H9 (cell line): ENCODE results near the gene NRP2. TPM values are rescaled to one million over a fixed set of nuclear protein-coding genes. Genes with fewer than 3 reads are reported as not detected.

Experiments
- DNase-seq: peaks from one replicate; pipeline ENCODE4 v3.0.0-alpha.2; 2017
- H2AFZ ChIP-seq: one replicate; pipeline ENCODE4 v1.6.1; 2013; ENCODE audit warnings: mild to moderate bottlenecking, low read length, control low read depth, moderate library complexity
- H2AK5ac ChIP-seq: 2 replicates; pipeline ENCODE4 v1.6.1; 2013; ENCODE audit warnings: low read length, control low read depth, mixed read lengths; ENCODE audit not compliant: insufficient read length
- H2BK120ac ChIP-seq: one replicate; pipeline ENCODE4 v1.6.1; 2013; ENCODE audit warnings: low read depth, mild to moderate bottlenecking, low read length, control low read depth, inconsistent platforms; ENCODE audit not compliant: poor library complexity, severe bottlenecking
- H2BK12ac ChIP-seq: 2 replicates; pipeline ENCODE4 v1.6.1; 2013; ENCODE audit warnings: low read length, control low read depth, mixed read lengths, low read depth; ENCODE audit not compliant: insufficient read length
- H2BK15ac ChIP-seq: 2 replicates; pipeline ENCODE4 v1.6.1; 2013; ENCODE audit warnings: low read depth, low read length, control low read depth
- H2BK20ac ChIP-seq: one replicate; pipeline ENCODE4 v1.6.1; 2013; ENCODE audit warnings: low read depth, mild to moderate bottlenecking, low read length, control low read depth, inconsistent platforms; ENCODE audit not compliant: poor library complexity, severe bottlenecking
- H2BK5ac ChIP-seq: 2 replicates; pipeline ENCODE4 v1.6.1; 2013; ENCODE audit warnings: low read length, control low read depth, mixed read lengths; ENCODE audit not compliant: insufficient read length
- H3K14ac ChIP-seq: 2 replicates; pipeline ENCODE4 v1.6.1; 2013; ENCODE audit warnings: low read length, control low read depth; ENCODE audit not compliant: insufficient read depth
- H3K18ac ChIP-seq: 2 replicates; pipeline ENCODE4 v1.6.1; 2013; ENCODE audit warnings: low read depth, mild to moderate bottlenecking, mixed read lengths, low read length, control low read depth; ENCODE audit not compliant: insufficient read length
- H3K23ac ChIP-seq: 2 replicates; pipeline ENCODE4 v1.6.1; 2013; ENCODE audit warnings: low read length, control low read depth, mixed read lengths, low read depth; ENCODE audit not compliant: insufficient read length
- H3K23me2 ChIP-seq: 2 replicates; pipeline ENCODE4 v1.6.1; 2013; ENCODE audit warnings: low read depth, mild to moderate bottlenecking, mixed read lengths, low read length, control low read depth; ENCODE audit not compliant: insufficient read length, poor library complexity, severe bottlenecking
- H3K27ac ChIP-seq: 2 replicates; pipeline ENCODE4 v1.5.1; 2013; ENCODE audit warnings: low read length, control low read depth, mixed read lengths, low read depth; ENCODE audit not compliant: insufficient read length
- H3K27me3 ChIP-seq: 2 replicates; pipeline ENCODE4 v1.6.1; 2013; ENCODE audit warnings: low read length, control low read depth, inconsistent platforms; ENCODE audit not compliant: insufficient read depth
- H3K4ac ChIP-seq: 2 replicates; pipeline ENCODE4 v1.6.1; 2013; ENCODE audit warnings: low read depth, mild to moderate bottlenecking, control low read depth, inconsistent platforms, low read length, moderate library complexity
- H3K4me1 ChIP-seq: 2 replicates; pipeline ENCODE4 v1.6.1; 2013; ENCODE audit warnings: low read length, control low read depth, inconsistent platforms; ENCODE audit not compliant: insufficient read depth
- H3K4me2 ChIP-seq: 2 replicates; pipeline ENCODE4 v1.6.1; 2013; ENCODE audit warnings: low read length, control low read depth, mixed read lengths; ENCODE audit not compliant: insufficient read length, insufficient read depth
- H3K56ac ChIP-seq: 2 replicates; pipeline ENCODE4 v1.6.1; 2013; ENCODE audit warnings: low read depth, mild to moderate bottlenecking, mixed read lengths, low read length, control low read depth; ENCODE audit not compliant: insufficient read length
- H3K79me1 ChIP-seq: 2 replicates; pipeline ENCODE4 v1.6.1; 2013; ENCODE audit warnings: low read depth, mild to moderate bottlenecking, moderate library complexity, low read length, control low read depth, inconsistent platforms; ENCODE audit not compliant: insufficient read depth, poor library complexity, severe bottlenecking
- H3K79me2 ChIP-seq: 2 replicates; pipeline ENCODE4 v1.6.1; 2013; ENCODE audit warnings: low read length, control low read depth, inconsistent platforms; ENCODE audit not compliant: insufficient read depth
- H3K9ac ChIP-seq: 2 replicates; pipeline ENCODE4 v1.6.1; 2013; ENCODE audit warnings: low read length, control low read depth, mixed read lengths; ENCODE audit not compliant: insufficient read length; ENCODE audit errors: extremely low read depth
- H3K9me3 ChIP-seq: one replicate; pipeline ENCODE4 v1.6.1; 2013; ENCODE audit warnings: low read depth, low read length, inconsistent platforms; ENCODE audit not compliant: control insufficient read depth
- H3T11ph ChIP-seq: one replicate; pipeline ENCODE4 v1.6.1; 2013; ENCODE audit warnings: mild to moderate bottlenecking, low read length, control low read depth, inconsistent platforms
- H4K20me1 ChIP-seq: one replicate; pipeline ENCODE4 v1.6.1; 2013; ENCODE audit not compliant: control insufficient read depth, insufficient read length, insufficient read depth
- H4K5ac ChIP-seq: 2 replicates; pipeline ENCODE4 v1.6.1; 2013; ENCODE audit warnings: low read depth, mild to moderate bottlenecking, mixed read lengths, low read length, control low read depth; ENCODE audit not compliant: insufficient read length
- H4K8ac ChIP-seq: replicated peaks from 2 replicates; pipeline ENCODE4 v1.6.1; 2013; ENCODE audit warnings: low read length, control low read depth, mixed read lengths, low read depth; ENCODE audit not compliant: insufficient read length
- H4K91ac ChIP-seq: 2 replicates; pipeline ENCODE4 v1.6.1; 2013; ENCODE audit warnings: low read depth, mild to moderate bottlenecking, moderate library complexity, mixed read lengths, low read length, control low read depth; ENCODE audit not compliant: insufficient read length
- H3K27ac Mint-ChIP-seq, 3 experiments: 2 replicates in 2 of 3; 3 replicates in 1 of 3; pipeline ENCODE4 v1.8.0; 2020 to 2021; ENCODE audit warnings: mixed read lengths in 3 of 3, mild to moderate bottlenecking in 1 of 3, moderate library complexity in 1 of 3
- H3K27me3 Mint-ChIP-seq: 2 replicates; pipeline ENCODE4 v1.8.0; 2021; ENCODE audit warnings: low read depth, mild to moderate bottlenecking, moderate library complexity, mixed read lengths
- H3K36me3 Mint-ChIP-seq, 3 experiments: 2 replicates in 2 of 3; 3 replicates in 1 of 3; pipeline ENCODE4 v1.8.0; 2020 to 2021; ENCODE audit warnings: low read depth in 3 of 3, mixed read lengths in 3 of 3; ENCODE audit not compliant: insufficient read depth in 1 of 3
- H3K4me1 Mint-ChIP-seq, 2 experiments: 2 replicates each; pipeline ENCODE4 v1.8.0; 2020; ENCODE audit warnings: mixed read lengths in 2 of 2
- H3K4me3 Mint-ChIP-seq, 2 experiments: 2 replicates in 1 of 2; 3 replicates in 1 of 2; pipeline ENCODE4 v1.8.0; 2020 to 2021; ENCODE audit warnings: mild to moderate bottlenecking in 2 of 2, mixed read lengths in 2 of 2, moderate library complexity in 1 of 2
- H3K9me3 Mint-ChIP-seq, 2 experiments: 2 replicates in 1 of 2; 3 replicates in 1 of 2; pipeline ENCODE4 v1.8.0; 2020; ENCODE audit warnings: mild to moderate bottlenecking in 2 of 2, mixed read lengths in 2 of 2, moderate library complexity in 1 of 2
- CTCF ChIP-seq: fragments of 200-600 bp; sonication (generic); conservative IDR thresholded peaks from 3 replicates; pipeline ENCODE4 v1.8.0; 2021; ENCODE audit warnings: antibody characterized with exemption, mild to moderate bottlenecking
- WGBS: extraction: QIAGEN DNeasy Blood & Tissue Kit; methylation state at CpG from one replicate; pipeline ENCODE4 v1.1.7; 2013; ENCODE audit warnings: missing lambda C conversion rate, low lambda C conversion rate, mixed read lengths; ENCODE audit not compliant: insufficient read length; ENCODE audit errors: extremely low coverage; 5-methylcytosine and 5-hydroxymethylcytosine counted together
- total RNA-seq: library from RNA; stranded (reverse); gene quantifications from 2 replicates; pipeline ENCODE4 v1.2.1, GENCODE V29; 2021

The NRP2 gene
- total RNA-seq, 1 experiment from 2014 or later, result 19.7 TPM

GRCh38 chr2:205797866-205798265 is 115.6 kb downstream of the NRP2 start:
- no peak overlapping the region for H2BK120ac ChIP-seq
- H3K4me1 Mint-ChIP-seq, result peaks cover 17 to 20% of the 10 kb centered on the region in 2 experiments
- WGBS, result no CpG with 5 or more reads among the region's 4 CpGs
- no peaks in the 10 kb centered on the region for H3K79me1 ChIP-seq
- no peak overlapping the region for H2BK5ac ChIP-seq
- no peak overlapping the region for H3K4ac ChIP-seq
- no peak overlapping the region for H2BK15ac ChIP-seq
- H2BK12ac ChIP-seq, result no peak overlapping the region
- no peak overlapping the region for H3K14ac ChIP-seq
- no peak overlapping the region for H3K4me3 Mint-ChIP-seq
- H3K27me3 ChIP-seq, result no peaks in the 10 kb centered on the region
- H3K9ac ChIP-seq, result no peak overlapping the region
- no peak overlapping the region for H3K18ac ChIP-seq
- TF ChIP-seq CTCF, result no peak
- no peak overlapping the region for H2AFZ ChIP-seq
- no peak overlapping the region for H3K23ac ChIP-seq
- H2BK20ac ChIP-seq, result no peak overlapping the region
- peaks cover 6% of the 10 kb centered on the region for H3K4me1 ChIP-seq
- H3K9me3 Mint-ChIP-seq, result peaks cover 18 to 19% of the 10 kb centered on the region in 2 experiments
- H3K4me2 ChIP-seq, result no peak overlapping the region
- peaks cover 3% of the 10 kb centered on the region; the same call in 1 of the 2 replicates for H3K27me3 Mint-ChIP-seq
- H3K27ac Mint-ChIP-seq, result no peak overlapping the region
- H4K20me1 ChIP-seq, result no peaks in the 10 kb centered on the region
- H2AK5ac ChIP-seq, result no peak overlapping the region
- H4K8ac ChIP-seq, result no peak overlapping the region
- no peaks in the 10 kb centered on the region for H3K23me2 ChIP-seq
- H4K91ac ChIP-seq, result no peak overlapping the region
- no peaks in the 10 kb centered on the region for H3K79me2 ChIP-seq
- DNase-seq, result no peak
- H3K56ac ChIP-seq, result no peak overlapping the region
- H3T11ph ChIP-seq, result no peak overlapping the region
- H4K5ac ChIP-seq, result no peak overlapping the region
- peaks cover 27 to 42% (median 32%) of the 10 kb centered on the region in 3 experiments for H3K36me3 Mint-ChIP-seq
- H3K9me3 ChIP-seq, result no peaks in the 10 kb centered on the region
- H3K27ac ChIP-seq, result no peak overlapping the region
